Gastroesophageal sphincter (tissue), 4 donors: ENCODE results near the gene CCDC137. TPM values are rescaled to one million over a fixed set of nuclear protein-coding genes. Genes with fewer than 3 reads are reported as not detected.

Source experiments
- ATAC-seq: fragments of 150-250 bp; one replicate; pipeline ENCODE4 v1.9.1; 2016; ENCODE audit warnings: mild to moderate bottlenecking, moderate library complexity
- H3K27ac ChIP-seq, 4 donors: fragments of 200-600 bp; sonication (generic) in 3 of 4; 1 replicate in 3 of 4; 2 replicates in 1 of 4; pipeline ENCODE4 v1.5.1; 2016 to 2019
- H3K27me3 ChIP-seq: fragments of 200-600 bp; sonication (generic); one replicate; pipeline ENCODE4 v1.5.1; 2019
- H3K36me3 ChIP-seq, 2 donors: fragments of 200-600 bp; sonication (generic); one replicate each; pipeline ENCODE4 v1.5.1; 2019; ENCODE audit warnings: control low read depth in 1 of 2
- H3K4me1 ChIP-seq, 3 donors: fragments of 200-600 bp; sonication (generic); 1 replicate in 2 of 3; 2 replicates in 1 of 3; pipeline ENCODE4 v1.5.1; 2016 to 2019; ENCODE audit warnings: control low read depth in 2 of 3
- H3K4me3 ChIP-seq, 2 donors: fragments of 200-600 bp; sonication (generic); one replicate each; pipeline ENCODE4 v1.5.1; 2019; ENCODE audit warnings: mild to moderate bottlenecking in 1 of 2, moderate library complexity in 1 of 2
- H3K9me3 ChIP-seq, 3 donors: fragments of 200-600 bp; sonication (generic); one replicate each; pipeline ENCODE4 v1.5.1; 2017 to 2019; ENCODE audit warnings: control low read depth in 2 of 3
- EP300 ChIP-seq: sonication (generic); formaldehyde crosslinking; IDR thresholded peaks from one replicate; pipeline ENCODE4 v1.6.1; 2017; ENCODE audit warnings: antibody characterized with exemption, mild to moderate bottlenecking
- POLR2A ChIP-seq, 2 donors: fragments of 450-650 bp; IDR thresholded peaks; one replicate each; pipeline ENCODE4 v1.6.1; 2017; ENCODE audit warnings: antibody characterized with exemption in 2 of 2, mild to moderate bottlenecking in 2 of 2, moderate library complexity in 1 of 2
- POLR2AphosphoS5 ChIP-seq: sonication (generic); formaldehyde crosslinking; IDR thresholded peaks from one replicate; pipeline ENCODE4 v1.6.1; 2017; ENCODE audit warnings: antibody characterized with exemption
- WGBS, 2 donors: methylation state at CpG; one replicate each; pipeline ENCODE4 v1.1.5; 2018; ENCODE audit warnings: low coverage in 1 of 2; 5-methylcytosine and 5-hydroxymethylcytosine counted together
- total RNA-seq, 4 donors: library from RNA; depleted of rRNA; stranded (reverse); fragments of >200 nt; gene quantifications; one replicate each; pipeline ENCODE4 v1.1.0, GENCODE V29; 2016
- TF ChIP-seq, protein P1 (sequence below), 4 experiments: fragments of 200-600 bp in 2 of 4; fragments of 450-650 bp in 2 of 4; sonication (generic) in 1 of 4; IDR thresholded peaks; one replicate each; pipeline ENCODE4 v1.5.1; 2017 to 2019; ENCODE audit warnings: antibody characterized with exemption in 4 of 4, mild to moderate bottlenecking in 2 of 4, moderate library complexity in 2 of 4

The CCDC137 gene
- total RNA-seq, 4 donors from 2014 or later = 8.2 to 16.1 (median 11.4) TPM

DNA sequence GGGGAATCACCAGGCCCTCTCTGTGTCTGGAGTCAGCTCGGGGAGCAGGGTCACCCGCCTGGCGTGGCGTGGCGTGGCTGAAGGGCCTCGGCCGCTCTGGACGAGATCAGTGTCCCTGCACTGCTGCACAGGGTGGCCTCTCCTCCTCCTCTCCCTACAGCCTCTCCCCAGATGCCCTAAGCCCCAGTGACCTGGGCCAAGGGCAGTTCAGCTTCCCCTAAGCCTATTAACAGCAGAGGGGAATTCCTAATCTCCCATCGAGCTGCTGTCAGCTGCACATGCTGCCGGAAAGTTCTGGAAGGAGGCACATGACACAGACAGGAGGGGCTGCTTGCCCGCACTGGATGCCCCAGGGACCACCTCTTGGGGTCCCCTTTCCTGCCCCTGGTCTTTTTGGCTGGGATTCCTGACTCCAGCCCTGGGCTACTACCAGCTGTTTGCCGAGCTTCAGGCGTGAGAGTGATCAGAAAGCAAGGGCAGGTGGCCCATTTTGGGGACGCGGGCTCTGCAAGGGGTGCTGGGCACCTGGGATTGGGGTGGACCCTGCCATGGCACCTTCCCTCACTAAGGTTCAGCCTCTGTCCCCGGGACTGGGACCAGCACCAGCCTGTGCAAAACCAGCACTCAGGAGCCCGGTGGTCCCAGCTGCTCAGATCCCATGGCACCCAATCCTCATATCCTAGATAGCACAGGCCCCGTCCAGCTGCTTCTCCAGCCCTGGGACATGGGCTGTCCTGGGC, 11.0 kb upstream of the CCDC137 start:
- Histone ChIP-seq H3K4me1 (no peaks in the 10 kb centered on the region), H3K27ac (no peak overlapping the region), H3K9me3 (no peaks in the 10 kb centered on the region), H3K4me3 (no peak overlapping the region), H3K27me3 (peaks cover 46% of the 10 kb centered on the region), H3K36me3 (no peaks in the 10 kb centered on the region)
- TF ChIP-seq POLR2AphosphoS5 = no peak
- TF ChIP-seq EP300 = no peak
- TF ChIP-seq POLR2A (IDR thresholded peaks at IDR 0.05) = no peak
- TF ChIP-seq, protein P1, sequence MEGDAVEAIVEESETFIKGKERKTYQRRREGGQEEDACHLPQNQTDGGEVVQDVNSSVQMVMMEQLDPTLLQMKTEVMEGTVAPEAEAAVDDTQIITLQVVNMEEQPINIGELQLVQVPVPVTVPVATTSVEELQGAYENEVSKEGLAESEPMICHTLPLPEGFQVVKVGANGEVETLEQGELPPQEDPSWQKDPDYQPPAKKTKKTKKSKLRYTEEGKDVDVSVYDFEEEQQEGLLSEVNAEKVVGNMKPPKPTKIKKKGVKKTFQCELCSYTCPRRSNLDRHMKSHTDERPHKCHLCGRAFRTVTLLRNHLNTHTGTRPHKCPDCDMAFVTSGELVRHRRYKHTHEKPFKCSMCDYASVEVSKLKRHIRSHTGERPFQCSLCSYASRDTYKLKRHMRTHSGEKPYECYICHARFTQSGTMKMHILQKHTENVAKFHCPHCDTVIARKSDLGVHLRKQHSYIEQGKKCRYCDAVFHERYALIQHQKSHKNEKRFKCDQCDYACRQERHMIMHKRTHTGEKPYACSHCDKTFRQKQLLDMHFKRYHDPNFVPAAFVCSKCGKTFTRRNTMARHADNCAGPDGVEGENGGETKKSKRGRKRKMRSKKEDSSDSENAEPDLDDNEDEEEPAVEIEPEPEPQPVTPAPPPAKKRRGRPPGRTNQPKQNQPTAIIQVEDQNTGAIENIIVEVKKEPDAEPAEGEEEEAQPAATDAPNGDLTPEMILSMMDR (IDR thresholded peaks at IDR 0.05) = no peak
- WGBS, 2 donors = no CpG with 5 or more reads among the region's 18 CpGs
- no peak for ATAC-seq

DNA sequence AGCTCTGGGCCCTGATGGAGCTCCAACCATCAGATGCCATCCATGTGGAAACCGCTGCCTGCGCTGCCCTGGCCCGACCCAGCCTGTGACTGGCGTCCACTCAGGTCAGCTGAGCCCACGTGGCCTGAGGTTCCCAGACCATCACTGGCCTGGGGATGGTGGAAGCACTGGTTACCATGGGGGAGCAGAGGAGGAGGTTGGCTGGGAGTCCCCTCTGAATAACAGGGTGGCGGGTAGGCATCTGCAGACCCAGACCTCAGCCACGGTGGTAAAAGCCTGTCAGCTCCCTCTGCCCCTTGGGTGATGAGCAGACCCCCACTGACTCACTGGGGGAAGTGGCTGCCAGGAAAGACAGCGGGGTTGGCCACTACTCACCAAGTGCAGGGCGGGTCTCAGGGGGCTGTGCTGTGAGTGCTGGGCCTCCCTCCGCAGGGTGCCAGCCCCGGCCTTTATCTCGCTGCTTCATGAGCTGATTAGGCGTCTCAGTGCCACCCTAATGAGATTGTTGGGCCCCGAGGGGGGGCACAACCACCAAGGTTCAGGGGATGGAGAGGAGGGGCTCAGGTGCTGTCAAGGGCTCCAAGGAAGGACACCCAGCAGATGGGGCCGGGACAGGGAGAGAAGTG, 10.3 kb upstream of the CCDC137 start, which contains the start of gene PDE6G:
TSS of gene PDE6G (minus strand) at position 425 of the 626 bp plus-strand sequence. CDS start 3,237 bp downstream, outside the sequence.
- WGBS, 2 donors = 100% methylated on average over 1 of the region's 15 CpGs; no CpG with 5 or more reads in 1 of the 2 donors

DNA sequence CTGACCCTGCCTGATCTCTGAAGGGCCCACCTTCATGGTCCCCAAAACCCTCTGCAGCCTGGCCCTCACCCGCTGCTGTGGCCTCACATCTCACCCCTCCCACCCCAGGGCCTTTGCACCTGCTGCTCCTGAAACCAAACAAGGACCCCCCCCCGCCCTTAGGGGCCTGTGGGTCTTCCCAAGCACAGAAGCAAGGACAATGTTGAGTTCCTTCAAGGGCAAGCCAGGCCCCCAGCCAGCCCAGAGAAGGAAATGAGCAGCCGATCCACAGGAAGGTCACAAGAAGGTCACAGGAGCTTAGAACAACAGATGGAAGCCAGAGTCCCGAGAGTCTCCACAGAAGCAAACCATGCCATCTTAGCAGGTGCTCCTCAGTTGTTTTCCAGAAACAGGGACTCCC, 9.7 kb upstream of the CCDC137 start:
- H3K9me3 ChIP-seq = no peaks in the 10 kb centered on the region
- no peaks in the 10 kb centered on the region for H3K36me3 ChIP-seq
- no peaks in the 10 kb centered on the region for H3K4me1 ChIP-seq
- ATAC-seq = no peak
- TF ChIP-seq POLR2A (IDR thresholded peaks at IDR 0.05) = no peak
- no peak for TF ChIP-seq POLR2AphosphoS5
- no peak for TF ChIP-seq EP300
- TF ChIP-seq, protein P1 (IDR thresholded peaks at IDR 0.05) = no peak
- peaks cover 33% of the 10 kb centered on the region for H3K27me3 ChIP-seq
- no peak overlapping the region for H3K27ac ChIP-seq
- no peak overlapping the region for H3K4me3 ChIP-seq
- WGBS, 2 donors = no CpG with 5 or more reads among the region's 4 CpGs

More for the DNA sequence above, 10.3 kb upstream of the CCDC137 start, which contains the start of gene PDE6G:
- Histone ChIP-seq H3K27me3 (peaks cover 39% of the 10 kb centered on the region), H3K27ac (no peak within 1 kb of the TSS), H3K4me1 (no peaks in the 10 kb centered on the region), H3K9me3 (no peaks in the 10 kb centered on the region), H3K36me3 (no peaks in the 10 kb centered on the region), H3K4me3 (no peak within 1 kb of the TSS)
- TF ChIP-seq POLR2A (IDR thresholded peaks at IDR 0.05) (no peak), POLR2AphosphoS5 (no peak), EP300 (no peak)
- TF ChIP-seq, protein P1 (IDR thresholded peaks at IDR 0.05) = no peak
- no peak for ATAC-seq

DNA sequence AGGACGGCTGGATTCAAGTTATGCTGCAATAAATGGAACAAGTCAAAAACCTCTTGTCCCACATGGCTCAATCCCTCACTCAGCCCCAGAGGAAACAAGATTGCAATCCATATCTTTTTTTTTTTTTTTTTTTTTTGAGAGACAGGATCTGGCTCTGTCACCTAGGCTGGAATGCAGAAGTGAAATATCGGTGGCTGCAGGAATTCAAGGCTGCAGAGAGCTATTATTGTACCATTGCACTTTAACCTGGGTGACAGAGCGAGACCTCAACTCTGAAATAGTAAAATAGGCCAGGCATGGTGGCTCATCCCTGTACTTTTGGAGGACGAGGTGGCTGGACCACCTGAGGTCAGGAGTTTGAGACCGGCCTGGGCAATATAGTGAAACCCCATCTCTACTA, 7.5 kb upstream of the CCDC137 start:
- Histone ChIP-seq H3K4me1 (no peaks in the 10 kb centered on the region), H3K27ac (no peak overlapping the region), H3K36me3 (no peaks in the 10 kb centered on the region), H3K9me3 (no peaks in the 10 kb centered on the region), H3K4me3 (no peak overlapping the region), H3K27me3 (peaks cover 12% of the 10 kb centered on the region)
- WGBS, 2 donors = 73 to 87% methylated on average over 5 of the region's 5 CpGs
- no peak for ATAC-seq
- TF ChIP-seq EP300 (no peak), POLR2AphosphoS5 (no peak), POLR2A (IDR thresholded peaks at IDR 0.05) (no peak)
- TF ChIP-seq, protein P1 (IDR thresholded peaks at IDR 0.05) = no peak
